Measurements from ENCODE around the gene ARMC6.
A peak's percentile ranks its signal among the peaks of the same experiment; 100 is the strongest.

The ARMC6 gene

GRCh38 chr19:19063183-19064097 lies 30.0 kb downstream of the ARMC6 start, which contains the start of gene SLC25A42:
TSS of gene SLC25A42 (plus strand) at chr19:19063994. CDS start at chr19:19096125, 32,131 bp downstream.
- Histone ChIP-seq H3K36me3 (ENCODE audit: control insufficient read depth, insufficient read depth, low read length) (peaks cover 15% of the 10 kb centered on the region), H3K27ac (ENCODE audit: low read depth, low read length, severe bottlenecking) (peak within 1 kb of the TSS; percentile 30), H3K9me3 (ENCODE audit: control insufficient read depth, low read length) (no peaks in the 10 kb centered on the region), H3K4me1 (ENCODE audit: control insufficient read depth, insufficient read depth, low read length, poor library complexity, severe bottlenecking) (peaks cover 23% of the 10 kb centered on the region), H3K4me3 (ENCODE audit: extremely low read depth, insufficient read depth, low read length, poor library complexity, severe bottlenecking) (peak within 1 kb of the TSS; percentile 46)
- WGBS, 2 experiments (ENCODE audit: insufficient coverage in 2 of 2), result 4 to 8% methylated on average over 59 to 61 of the region's 77 CpGs

- H3K9me3 ChIP-seq (ENCODE audit: control insufficient read depth, low read length), result no peaks in the 10 kb centered on the region
- H3K36me3 ChIP-seq (ENCODE audit: control insufficient read depth, insufficient read depth, low read length), result peaks cover 9% of the 10 kb centered on the region
- H3K4me3 ChIP-seq (ENCODE audit: extremely low read depth, insufficient read depth, low read length, poor library complexity, severe bottlenecking), result peak overlapping the region; percentile 46
- H3K4me1 ChIP-seq (ENCODE audit: control insufficient read depth, insufficient read depth, low read length, poor library complexity, severe bottlenecking), result peaks cover 23% of the 10 kb centered on the region
- H3K27ac ChIP-seq (ENCODE audit: low read depth, low read length, severe bottlenecking), result no peak overlapping the region
- WGBS, 2 experiments (ENCODE audit: insufficient coverage in 2 of 2), result 15 to 25% methylated on average over 10 to 19 of the region's 29 CpGs
Measured at GRCh38 chr19:19064098-19064722, 30.8 kb downstream of the ARMC6 start.

GRCh38 chr19:19064811-19065745 lies 31.7 kb downstream of the ARMC6 start:
- H3K27ac ChIP-seq (ENCODE audit: low read depth, low read length, severe bottlenecking), result no peak overlapping the region
- H3K9me3 ChIP-seq (ENCODE audit: control insufficient read depth, low read length), result no peaks in the 10 kb centered on the region
- H3K4me3 ChIP-seq (ENCODE audit: extremely low read depth, insufficient read depth, low read length, poor library complexity, severe bottlenecking), result peak overlapping the region; percentile 46
- 12 to 16% methylated on average over 18 to 20 of the region's 25 CpGs for WGBS, 2 experiments (ENCODE audit: insufficient coverage in 2 of 2)
- peaks cover 23% of the 10 kb centered on the region for H3K4me1 ChIP-seq (ENCODE audit: control insufficient read depth, insufficient read depth, low read length, poor library complexity, severe bottlenecking)
- H3K36me3 ChIP-seq (ENCODE audit: control insufficient read depth, insufficient read depth, low read length), result peaks cover under 1% of the 10 kb centered on the region

- H3K4me1 ChIP-seq (ENCODE audit: control insufficient read depth, insufficient read depth, low read length, poor library complexity, severe bottlenecking), result peaks cover 17% of the 10 kb centered on the region
- no peak overlapping the region for H3K4me3 ChIP-seq (ENCODE audit: extremely low read depth, insufficient read depth, low read length, poor library complexity, severe bottlenecking)
- no peak overlapping the region for H3K27ac ChIP-seq (ENCODE audit: low read depth, low read length, severe bottlenecking)
- H3K36me3 ChIP-seq (ENCODE audit: control insufficient read depth, insufficient read depth, low read length), result no peaks in the 10 kb centered on the region
- 89 to 96% methylated on average over 3 to 7 of the region's 11 CpGs for WGBS, 2 experiments (ENCODE audit: insufficient coverage in 2 of 2)
- H3K9me3 ChIP-seq (ENCODE audit: control insufficient read depth, low read length), result no peaks in the 10 kb centered on the region
Measured at GRCh38 chr19:19067276-19068072, 34.1 kb downstream of the ARMC6 start.

- H3K4me3 ChIP-seq (ENCODE audit: extremely low read depth, insufficient read depth, low read length, poor library complexity, severe bottlenecking), result no peak overlapping the region
- no peaks in the 10 kb centered on the region for H3K9me3 ChIP-seq (ENCODE audit: control insufficient read depth, low read length)
- H3K36me3 ChIP-seq (ENCODE audit: control insufficient read depth, insufficient read depth, low read length), result no peaks in the 10 kb centered on the region
- WGBS, 2 experiments (ENCODE audit: insufficient coverage in 2 of 2), result 77 to 79% methylated on average over 7 to 8 of the region's 11 CpGs
- no peak overlapping the region for H3K27ac ChIP-seq (ENCODE audit: low read depth, low read length, severe bottlenecking)
- peaks cover 12% of the 10 kb centered on the region for H3K4me1 ChIP-seq (ENCODE audit: control insufficient read depth, insufficient read depth, low read length, poor library complexity, severe bottlenecking)
Measured at GRCh38 chr19:19068659-19069654, 35.6 kb downstream of the ARMC6 start.

- Histone ChIP-seq H3K4me1 (ENCODE audit: control insufficient read depth, insufficient read depth, low read length, poor library complexity, severe bottlenecking) (no peaks in the 10 kb centered on the region), H3K36me3 (ENCODE audit: control insufficient read depth, insufficient read depth, low read length) (no peaks in the 10 kb centered on the region), H3K9me3 (ENCODE audit: control insufficient read depth, low read length) (no peaks in the 10 kb centered on the region), H3K4me3 (ENCODE audit: extremely low read depth, insufficient read depth, low read length, poor library complexity, severe bottlenecking) (no peak overlapping the region), H3K27ac (ENCODE audit: low read depth, low read length, severe bottlenecking) (no peak overlapping the region)
- 90 to 91% methylated on average over 7 of the region's 8 CpGs for WGBS, 2 experiments (ENCODE audit: insufficient coverage in 2 of 2)
Measured at GRCh38 chr19:19071897-19072296, 38.5 kb downstream of the ARMC6 start.

GRCh38 chr19:19074196-19074882 lies 40.9 kb downstream of the ARMC6 start:
- Histone ChIP-seq H3K9me3 (ENCODE audit: control insufficient read depth, low read length) (no peaks in the 10 kb centered on the region), H3K36me3 (ENCODE audit: control insufficient read depth, insufficient read depth, low read length) (no peaks in the 10 kb centered on the region), H3K27ac (ENCODE audit: low read depth, low read length, severe bottlenecking) (no peak overlapping the region), H3K4me1 (ENCODE audit: control insufficient read depth, insufficient read depth, low read length, poor library complexity, severe bottlenecking) (no peaks in the 10 kb centered on the region), H3K4me3 (ENCODE audit: extremely low read depth, insufficient read depth, low read length, poor library complexity, severe bottlenecking) (no peak overlapping the region)
- 89 to 90% methylated on average over 10 to 13 of the region's 13 CpGs for WGBS, 2 experiments (ENCODE audit: insufficient coverage in 2 of 2)

- no peak overlapping the region for H3K27ac ChIP-seq (ENCODE audit: low read depth, low read length, severe bottlenecking)
- no peaks in the 10 kb centered on the region for H3K36me3 ChIP-seq (ENCODE audit: control insufficient read depth, insufficient read depth, low read length)
- no peaks in the 10 kb centered on the region for H3K4me1 ChIP-seq (ENCODE audit: control insufficient read depth, insufficient read depth, low read length, poor library complexity, severe bottlenecking)
- H3K4me3 ChIP-seq (ENCODE audit: extremely low read depth, insufficient read depth, low read length, poor library complexity, severe bottlenecking), result no peak overlapping the region
- 85 to 92% methylated on average over 4 to 6 of the region's 8 CpGs for WGBS, 2 experiments (ENCODE audit: insufficient coverage in 2 of 2)
- H3K9me3 ChIP-seq (ENCODE audit: control insufficient read depth, low read length), result no peaks in the 10 kb centered on the region
Measured at GRCh38 chr19:19075126-19075525, 41.7 kb downstream of the ARMC6 start.

GRCh38 chr19:19076476-19076875 lies 43.1 kb downstream of the ARMC6 start:
- Histone ChIP-seq H3K9me3 (ENCODE audit: control insufficient read depth, low read length) (no peaks in the 10 kb centered on the region), H3K27ac (ENCODE audit: low read depth, low read length, severe bottlenecking) (no peak overlapping the region), H3K4me3 (ENCODE audit: extremely low read depth, insufficient read depth, low read length, poor library complexity, severe bottlenecking) (no peak overlapping the region), H3K36me3 (ENCODE audit: control insufficient read depth, insufficient read depth, low read length) (no peaks in the 10 kb centered on the region), H3K4me1 (ENCODE audit: control insufficient read depth, insufficient read depth, low read length, poor library complexity, severe bottlenecking) (no peaks in the 10 kb centered on the region)
- no CpG with 5 or more reads among the region's 1 CpG for WGBS, 2 experiments (ENCODE audit: insufficient coverage in 2 of 2)
